Endothelial cell of umbilical vein (primary cell): ENCODE results near the gene WFIKKN2. TPM values are rescaled to one million over a fixed set of nuclear protein-coding genes. Genes with fewer than 3 reads are reported as not detected.

ENCODE experiments used
- BruUV-seq: library from RNA; stranded (reverse); fragments of 400-500 nt; replicated peaks from 2 replicates; lab custom pipeline; 2021; lab: Mats Ljungman, UMichigan
- CTCF ChIA-PET: fragments of 300-600, 350-600 bp; sonication (Branson Sonifier 250); formaldehyde crosslinking; loops from one replicate; lab custom pipeline; 2021; ENCODE audit warnings: antibody characterized with exemption, inconsistent platforms; lab: Charles Lee
- POLR2A ChIA-PET: fragments of 300-600, 350-600 bp; sonication (Branson Sonifier 250); formaldehyde crosslinking; loops from one replicate; lab custom pipeline; 2021; ENCODE audit warnings: antibody characterized with exemption, inconsistent platforms; lab: Charles Lee
- DNase-seq: peaks from one replicate; pipeline ENCODE4 v3.0.0-alpha.2; 2011; ENCODE audit warnings: low read depth, low spot score
- FAIRE-seq: peaks from 2 replicates; lab custom pipeline; 2011; peaks lifted over from hg19 to GRCh38; lab: Jason Lieb, UNC
- H2AFZ ChIP-seq: 2 replicates; pipeline ENCODE4 v1.6.0; 2012; ENCODE audit warnings: low read depth, low read length, control low read depth, inconsistent platforms
- H3K27ac ChIP-seq: 2 replicates; pipeline ENCODE4 v1.5.1; 2011; ENCODE audit warnings: low read depth, mild to moderate bottlenecking, control low read depth, low read length, moderate library complexity; ENCODE audit not compliant: insufficient read depth
- H3K27me3 ChIP-seq, 2 experiments: 2 replicates each; pipeline versions ENCODE4 v1.6.0 to v1.6.1; 2011; ENCODE audit warnings: low read length in 2 of 2, mixed read lengths in 1 of 2; ENCODE audit not compliant: control insufficient read depth in 2 of 2, insufficient read depth in 2 of 2
- H3K36me3 ChIP-seq, 2 experiments: 2 replicates in 1 of 2; 3 replicates in 1 of 2; pipeline ENCODE4 v1.5.1; 2011; ENCODE audit warnings: low read length in 2 of 2, mild to moderate bottlenecking in 1 of 2, moderate library complexity in 1 of 2; ENCODE audit not compliant: control insufficient read depth in 2 of 2, insufficient read depth in 2 of 2; ENCODE audit errors: extremely low read depth in 1 of 2
- H3K4me1 ChIP-seq: 3 replicates; pipeline ENCODE4 v1.5.1; 2011; ENCODE audit warnings: mild to moderate bottlenecking, low read length; ENCODE audit not compliant: control insufficient read depth, insufficient read depth; ENCODE audit errors: extremely low read depth
- H3K4me2 ChIP-seq: 2 replicates; pipeline ENCODE4 v1.6.1; 2011; ENCODE audit warnings: low read length, control low read depth, mixed read lengths; ENCODE audit not compliant: insufficient read depth
- H3K4me3 ChIP-seq, 3 experiments: fragments of 200-600 bp in 1 of 3; sonication (generic), shearing (Covaris generic) in 1 of 3; replicated peaks in 1 of 3; 2 replicates each; pipeline ENCODE4 v1.5.1; 2011 to 2016; ENCODE audit warnings: control low read depth in 3 of 3, low read length in 3 of 3, mild to moderate bottlenecking in 2 of 3, inconsistent platforms in 1 of 3, low read depth in 1 of 3, moderate library complexity in 1 of 3; ENCODE audit not compliant: insufficient read depth in 1 of 3
- H3K79me2 ChIP-seq: 2 replicates; pipeline ENCODE4 v1.6.0; 2012; ENCODE audit warnings: low read length, inconsistent platforms; ENCODE audit not compliant: control insufficient read depth, insufficient read depth
- H3K9ac ChIP-seq: replicated peaks from 2 replicates; pipeline ENCODE3; 2011; ENCODE audit warnings: low read length, control low read depth; ENCODE audit not compliant: insufficient read depth; ENCODE audit errors: extremely low read depth
- H3K9me1 ChIP-seq: replicated peaks from 3 replicates; pipeline ENCODE4 v1.6.0; 2011; ENCODE audit warnings: mild to moderate bottlenecking, low read length; ENCODE audit not compliant: control insufficient read depth, insufficient read depth; ENCODE audit errors: extremely low read depth
- H3K9me3 ChIP-seq: replicated peaks from 2 replicates; pipeline ENCODE4 v1.5.1; 2012; ENCODE audit warnings: low read length, inconsistent platforms; ENCODE audit not compliant: control insufficient read depth, insufficient read depth
- H4K20me1 ChIP-seq: replicated peaks from 2 replicates; pipeline ENCODE3; 2011; ENCODE audit warnings: mild to moderate bottlenecking, low read length; ENCODE audit not compliant: control insufficient read depth, insufficient read depth; ENCODE audit errors: extremely low read depth
- CTCF ChIP-seq, 2 donors: IDR thresholded peaks; 1 replicate in 1 of 2; 2 replicates in 1 of 2; pipeline ENCODE4 v1.5.1; 2011; ENCODE audit warnings: low read length in 2 of 2, mild to moderate bottlenecking in 2 of 2, moderate library complexity in 2 of 2, control low read depth in 1 of 2, inconsistent platforms in 1 of 2, low read depth in 1 of 2; ENCODE audit not compliant: insufficient read depth in 1 of 2; ENCODE audit errors: extremely low read depth in 1 of 2
- EZH2 ChIP-seq: IDR thresholded peaks from 2 replicates; pipeline ENCODE4 v1.6.1; 2012; ENCODE audit warnings: borderline replicate concordance, low read depth, mild to moderate bottlenecking, moderate library complexity, low read length, inconsistent platforms; ENCODE audit not compliant: severe bottlenecking
- FOS ChIP-seq: IDR thresholded peaks from 2 replicates; pipeline ENCODE4 v1.6.1; 2011; ENCODE audit warnings: mild to moderate bottlenecking, low read length, moderate library complexity, borderline replicate concordance; ENCODE audit not compliant: insufficient read depth
- GATA2 ChIP-seq: IDR thresholded peaks from 2 replicates; pipeline ENCODE4 v1.7.0; 2011; ENCODE audit warnings: low read depth, mild to moderate bottlenecking, moderate library complexity, mixed read lengths, low read length; ENCODE audit not compliant: insufficient read length, insufficient read depth
- JUN ChIP-seq: IDR thresholded peaks from 2 replicates; pipeline ENCODE4 v1.6.1; 2011; ENCODE audit warnings: borderline replicate concordance, low read depth; ENCODE audit not compliant: insufficient read length, insufficient read depth
- MAX ChIP-seq: IDR thresholded peaks from 2 replicates; pipeline ENCODE4 v1.6.1; 2011; ENCODE audit not compliant: insufficient read depth, insufficient read length
- MYC ChIP-seq: IDR thresholded peaks from one replicate; pipeline ENCODE4 v1.6.1; 2011; ENCODE audit warnings: mild to moderate bottlenecking, low read depth, low read length
- POLR2A ChIP-seq: IDR thresholded peaks from 2 replicates; pipeline ENCODE4 v1.6.1; 2012; ENCODE audit warnings: low read depth, mild to moderate bottlenecking, control low read depth, low read length
- POLR2AphosphoS5 ChIP-seq: IDR thresholded peaks from 2 replicates; pipeline ENCODE4 v1.6.1; 2012; ENCODE audit warnings: low read depth, mild to moderate bottlenecking, control low read depth, low read length, moderate library complexity; ENCODE audit not compliant: insufficient read depth
- dilution Hi-C: fragments of 300-500 bp; cut with MboI; formaldehyde crosslinking; loops from one replicate; pipeline ENCODE4 v1.15.0; 2019; ENCODE audit warnings: low sequenced_read_pairs; ENCODE audit not compliant: extremely low pct_ligation_motif_present
- intact Hi-C: fragments of 100-400 bp; cut with micrococcal nuclease; formaldehyde crosslinking; loops from one replicate; pipeline ENCODE4 v1.10.0; 2022
- polyA plus RNA-seq, 4 experiments: library from polyadenylated mRNA; depleted of rRNA in 3 of 4; stranded (reverse) in 3 of 4; unstranded in 1 of 4; fragments of >200 nt; gene quantifications; 2 replicates each; pipeline versions ENCODE4 v1.2.1 to v1.2.3, GENCODE V29; 2011 to 2012; ENCODE audit warnings: missing spikeins in 1 of 4
- total RNA-seq: library from RNA; stranded (reverse); gene quantifications from 2 replicates; pipeline ENCODE4 v1.2.3, GENCODE V29; 2021

The WFIKKN2 gene
- total and polyA plus RNA-seq, 2 donors (not counting 3 experiments of a cell fraction or from before 2014, with no cell fraction given) = 0.03 TPM; not detected in 1

- dilution Hi-C loops = no loop called here
- Histone ChIP-seq H3K79me2 (no peaks in the 10 kb centered on the region), H3K27me3 (peaks cover 4 to 9% of the 10 kb centered on the region in 2 experiments), H3K9me1 (no peaks in the 10 kb centered on the region), H3K9me3 (no peaks in the 10 kb centered on the region), H3K27ac (no peak overlapping the region), H3K4me1 (no peaks in the 10 kb centered on the region), H4K20me1 (no peaks in the 10 kb centered on the region), H3K4me2 (no peak overlapping the region), H3K36me3 (no peaks in the 10 kb centered on the region), H2AFZ (no peak overlapping the region), H3K9ac (no peak overlapping the region), H3K4me3 (no peak overlapping the region)
- DNase-seq (no peak), FAIRE-seq (no peak)
- POLR2A ChIA-PET = interaction anchor here (0.6 kb wide), 1 partner anchor 16 kb away, joined by 4 read pairs; no protein-coding TSS in a partner anchor
- no TSS peak for BruUV-seq
- CTCF ChIA-PET = no interaction called here
- TF ChIP-seq POLR2A = no peak
- no peak for TF ChIP-seq EZH2
- no peak for TF ChIP-seq JUN
- TF ChIP-seq MAX = no peak
- TF ChIP-seq POLR2AphosphoS5 = no peak
- no peak for TF ChIP-seq CTCF (IDR thresholded peaks at IDR 0.05; ENCODE audit: extremely low read depth in 1 of 2, insufficient read depth in 1 of 2, low read depth in 1 of 2, low read length in 2 of 2)
- no peak for TF ChIP-seq GATA2
- TF ChIP-seq FOS = no peak
- TF ChIP-seq MYC = no peak
- intact Hi-C loops = no loop called here
Observed at GRCh38 chr17:50890675-50891516, 55.5 kb downstream of the WFIKKN2 start.
